Glomerular endothelial cell (primary cell): ENCODE results near the gene XIAP. TPM values are rescaled to one million over a fixed set of nuclear protein-coding genes. Genes with fewer than 3 reads are reported as not detected.
"Not testable (repeated sequence)": the region's sequence is repeated elsewhere in the genome, so short reads cannot be mapped to it uniquely, and the experiment has no call there.

ENCODE experiments used
- DNase-seq: peaks from one replicate; pipeline ENCODE4 v3.0.0-alpha.2; 2011; ENCODE audit warnings: low read depth, low spot score; ENCODE audit errors: extremely low read depth
- total RNA-seq: library from RNA; depleted of rRNA; stranded (reverse); fragments of >200 nt; gene quantifications from 2 replicates; pipeline ENCODE4 v1.2.3, GENCODE V29; 2015

XIAP gene
- 31.3 and 45.7 TPM in 2 replicates for total RNA-seq

DNA sequence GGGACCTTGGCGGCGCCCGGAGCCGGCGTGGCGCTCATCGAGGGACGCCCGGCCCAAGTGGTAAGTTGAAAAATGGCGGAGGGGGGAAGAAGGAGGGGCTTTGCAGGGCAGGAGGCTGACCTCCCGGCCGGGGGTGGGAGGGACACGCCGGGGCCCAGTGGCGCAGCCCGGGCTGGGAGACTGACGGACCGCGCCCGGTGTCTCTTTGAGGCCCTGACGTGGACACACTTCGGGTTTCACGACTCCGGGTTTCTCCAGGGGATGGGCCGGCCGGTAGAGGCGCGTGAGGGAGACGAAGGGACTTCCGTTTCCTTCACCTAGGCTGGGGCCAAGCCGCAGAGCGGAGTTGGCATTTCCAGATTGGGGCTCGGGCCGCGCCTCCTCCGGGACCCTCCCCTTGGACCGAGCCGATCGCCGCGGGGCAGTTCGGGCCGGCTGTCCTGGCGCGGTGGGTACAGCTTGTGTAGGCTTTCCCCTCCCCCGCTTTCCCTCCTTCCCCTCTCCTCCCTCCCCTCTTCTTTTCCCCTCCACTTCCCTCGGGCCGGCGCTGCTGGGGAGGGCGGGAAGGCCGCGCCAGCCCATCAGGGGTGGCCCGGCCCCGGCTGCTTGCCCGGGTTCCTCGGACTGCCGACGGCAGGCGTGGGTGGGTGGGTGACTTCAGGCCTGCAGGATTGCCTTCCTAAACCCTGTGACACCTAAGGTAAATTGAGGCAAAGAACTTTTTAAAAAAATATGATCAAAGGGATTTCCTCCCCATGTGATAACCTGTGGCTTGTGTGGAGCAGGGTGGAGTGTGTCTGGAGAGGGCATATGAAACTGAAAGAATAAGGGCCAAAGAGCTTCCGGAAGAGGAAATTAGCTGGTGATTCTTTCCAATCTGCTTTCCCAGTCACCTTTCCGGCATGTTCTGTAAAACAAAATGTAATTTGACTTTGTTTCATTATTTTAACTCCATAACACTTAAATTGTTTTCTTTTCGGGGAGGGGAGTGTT is at the start of gene XIAP:
TSS of gene XIAP (plus strand) at position 208 of the 993 bp plus-strand sequence. CDS start 25,610 bp downstream, outside the sequence.
- DNase-seq = no peak

DNA sequence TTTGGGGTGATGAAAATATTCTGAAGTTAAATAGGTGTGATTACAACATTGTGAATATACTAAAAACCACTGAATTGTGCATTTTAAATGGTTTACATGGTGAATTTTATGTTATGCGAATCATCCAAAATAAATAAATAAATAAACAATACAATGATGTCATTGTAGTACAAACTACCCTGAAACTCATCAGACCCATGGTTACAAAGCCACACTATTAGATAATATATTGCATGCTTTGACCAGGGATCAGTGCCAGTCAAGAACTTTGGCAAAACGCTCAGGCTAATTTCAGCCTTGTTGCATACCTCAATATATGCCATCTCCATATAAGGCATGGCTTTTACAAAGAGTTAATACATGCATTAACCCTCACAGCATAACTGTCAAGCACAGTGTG is 45.5 kb upstream of the XIAP start:
- no peak for DNase-seq

GRCh38 chrX:123814934-123815394 is 44.9 kb upstream of the XIAP start:
- not testable (repeated sequence) for DNase-seq

- no peak for DNase-seq
Observed at GRCh38 chrX:123817288-123817894, 42.5 kb upstream of the XIAP start.

- DNase-seq = no peak
Observed at GRCh38 chrX:123818243-123818642, 41.6 kb upstream of the XIAP start.

GRCh38 chrX:123822965-123823364 is 36.9 kb upstream of the XIAP start:
- no peak for DNase-seq

DNA sequence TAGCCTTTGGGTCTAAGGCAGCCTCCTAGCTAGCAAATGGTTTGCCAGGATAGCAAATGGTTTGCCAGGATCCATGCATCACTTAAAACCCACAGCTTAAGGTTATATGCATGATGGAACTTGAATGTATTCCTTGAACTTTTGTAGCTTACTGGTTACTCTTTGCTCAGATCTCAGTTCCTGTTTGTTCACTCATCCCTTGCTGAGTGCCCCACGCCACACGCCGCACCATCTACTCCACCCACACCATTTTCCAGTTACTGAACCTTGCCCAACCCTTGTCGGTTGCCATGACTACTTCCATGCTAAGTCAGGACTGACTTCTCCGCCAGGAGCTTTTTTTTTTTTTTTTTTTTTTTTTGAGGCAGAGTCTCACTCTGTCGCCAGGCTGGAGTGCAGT is 29.5 kb upstream of the XIAP start:
- no peak for DNase-seq

DNA sequence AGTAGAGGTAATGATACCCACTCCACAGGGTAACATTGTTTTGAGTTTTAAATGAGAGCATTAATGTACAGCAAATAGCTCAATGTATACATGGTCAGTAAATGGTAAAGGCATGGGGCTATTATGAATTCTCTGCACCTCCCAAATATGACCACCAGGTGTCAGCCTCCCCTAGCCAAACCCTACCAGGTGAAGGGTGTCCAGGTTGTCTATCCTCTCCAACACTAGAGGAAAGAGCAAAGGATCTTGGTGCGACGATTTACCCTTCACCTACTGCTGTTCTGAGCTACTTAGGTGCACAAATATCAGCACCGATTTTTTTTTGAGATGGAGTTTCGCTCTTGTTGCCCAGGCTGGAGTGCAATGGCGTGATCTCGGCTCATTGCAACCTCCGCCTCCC is 26.5 kb upstream of the XIAP start:
- no peak for DNase-seq

GRCh38 chrX:123834116-123834515 is 25.7 kb upstream of the XIAP start:
- no peak for DNase-seq

DNA sequence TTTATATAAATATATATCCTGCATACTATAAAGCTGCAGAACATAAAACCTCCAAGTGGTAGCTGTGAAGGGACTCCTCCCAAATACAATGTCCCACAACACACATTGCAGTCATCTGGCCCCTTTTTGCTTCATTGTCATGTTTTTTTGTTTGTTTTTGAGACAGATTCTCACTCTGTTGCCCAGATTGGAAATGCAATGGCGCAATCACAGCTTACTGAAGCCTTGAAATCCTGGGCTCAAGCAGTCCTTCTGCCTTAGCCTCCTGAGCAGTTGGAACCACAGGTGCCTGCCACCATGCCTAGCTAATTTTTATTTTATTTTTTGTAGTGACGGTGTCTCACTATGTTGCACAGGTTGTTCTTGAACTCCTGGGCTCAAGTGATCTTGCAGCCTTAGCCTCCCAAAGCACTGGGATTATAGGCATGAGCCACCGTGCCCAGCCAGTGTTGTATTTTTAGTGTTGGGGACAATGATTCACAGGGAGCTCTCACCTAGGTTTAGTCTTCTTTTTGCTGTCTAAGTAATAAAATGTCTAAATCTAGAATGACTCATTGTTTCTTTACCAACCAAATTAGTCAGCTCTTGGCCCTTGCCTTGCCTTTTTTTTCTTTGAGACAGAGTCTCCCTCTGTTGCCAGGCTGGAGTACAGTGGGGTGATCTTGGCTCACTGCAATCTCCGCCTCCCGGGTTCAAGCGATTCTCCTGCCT is 24.0 kb upstream of the XIAP start:
- no peak for DNase-seq

DNA sequence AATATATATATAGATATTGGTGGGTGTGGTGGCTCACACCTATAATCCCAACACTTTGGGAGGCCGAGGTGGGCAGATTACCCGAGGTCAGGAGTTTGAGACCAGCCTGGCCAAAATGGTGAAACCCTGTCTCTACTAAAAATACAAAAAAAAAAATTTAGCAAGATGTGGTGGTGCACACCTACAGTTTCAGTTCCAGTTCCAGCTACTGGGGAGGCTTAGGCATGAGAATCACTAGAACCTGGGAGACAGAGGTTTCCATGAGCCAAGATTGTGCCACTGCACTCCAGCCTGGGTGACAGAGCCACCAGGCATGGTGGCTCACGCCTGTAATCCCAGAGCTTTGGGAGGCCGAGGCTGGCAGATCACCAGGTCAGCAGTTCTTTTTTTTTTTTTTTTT is 14.7 kb upstream of the XIAP start:
- not testable (repeated sequence) for DNase-seq

DNA sequence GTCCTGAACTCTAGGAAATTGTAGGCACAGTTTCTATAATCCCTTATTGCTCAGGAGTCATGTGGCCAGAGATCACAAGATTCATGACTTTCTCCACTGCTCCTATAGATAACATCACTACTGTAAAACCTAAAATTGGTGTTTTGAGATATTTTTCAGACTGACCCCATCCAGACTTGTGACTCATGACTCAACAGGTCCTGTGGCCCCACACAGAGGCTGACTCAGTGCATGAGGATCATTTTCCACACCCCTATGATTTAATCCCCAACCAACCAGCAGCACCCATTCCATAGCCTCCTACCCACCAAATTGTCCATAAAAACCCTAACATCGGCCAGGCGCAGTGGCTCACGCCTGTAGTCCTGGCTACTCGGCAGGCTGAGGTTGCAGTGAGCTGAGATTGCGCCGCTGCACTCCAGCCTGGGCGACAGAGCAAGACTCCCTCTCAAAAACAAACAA is 13.2 kb upstream of the XIAP start:
- no peak for DNase-seq

DNA sequence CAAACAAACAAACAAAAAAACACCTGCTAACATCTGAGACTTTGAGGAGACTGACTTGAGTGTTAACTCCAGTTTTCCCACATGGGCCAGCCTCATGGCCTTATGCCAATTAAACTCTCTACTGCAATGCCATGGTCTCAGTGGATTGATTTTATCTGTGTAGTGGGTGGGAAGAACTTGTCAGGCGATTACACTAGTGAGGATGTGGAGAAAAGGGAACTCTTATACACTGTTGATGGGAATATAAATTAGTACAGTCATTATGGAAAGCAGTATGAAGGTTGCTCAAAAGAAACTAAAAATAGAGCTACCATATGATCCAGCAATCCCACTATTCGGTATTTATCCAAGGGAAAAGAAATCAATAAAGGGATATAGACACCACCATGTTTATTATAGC is 12.8 kb upstream of the XIAP start:
- no peak for DNase-seq

GRCh38 chrX:123849096-123849495 is 10.8 kb upstream of the XIAP start:
- DNase-seq = no peak

DNA sequence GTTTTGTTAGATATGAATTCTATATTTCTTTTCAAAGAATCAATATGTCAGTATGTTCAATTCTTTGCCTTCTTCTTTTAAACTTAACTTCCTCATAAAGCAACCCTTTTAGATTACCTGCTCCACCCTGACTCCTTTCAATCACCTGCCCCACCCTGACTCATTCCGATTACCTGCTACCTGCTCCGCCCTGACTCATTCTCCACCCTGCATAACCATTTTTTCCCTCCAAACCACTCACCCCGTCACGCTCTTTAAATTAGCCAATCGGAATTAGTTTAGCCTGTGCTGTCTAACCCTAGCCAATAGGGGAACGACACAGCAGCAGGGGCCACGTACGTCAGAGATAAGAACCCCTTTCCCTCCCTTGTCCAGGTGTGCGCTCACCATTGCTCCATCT is 9.9 kb upstream of the XIAP start:
- not testable (repeated sequence) for DNase-seq

DNA sequence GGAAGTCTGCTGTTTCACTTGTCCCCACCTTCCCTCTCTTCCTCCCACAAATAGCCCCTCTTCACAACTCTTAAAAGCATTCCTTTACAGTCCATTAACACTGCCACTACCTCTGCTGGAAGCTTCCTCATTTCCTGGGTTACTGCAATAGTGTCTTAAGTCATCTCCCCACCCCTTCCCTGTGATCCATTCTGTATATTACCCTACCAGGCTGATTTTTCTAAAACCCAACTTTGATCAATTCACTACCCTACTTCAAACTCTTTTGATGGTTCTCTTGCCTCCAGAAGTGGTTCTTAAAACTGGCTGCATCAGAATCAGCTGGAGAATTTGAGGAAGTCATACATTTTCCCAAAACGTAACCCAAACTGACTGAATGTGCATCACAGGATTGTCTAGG is 8.8 kb upstream of the XIAP start:
- no peak for DNase-seq

DNA sequence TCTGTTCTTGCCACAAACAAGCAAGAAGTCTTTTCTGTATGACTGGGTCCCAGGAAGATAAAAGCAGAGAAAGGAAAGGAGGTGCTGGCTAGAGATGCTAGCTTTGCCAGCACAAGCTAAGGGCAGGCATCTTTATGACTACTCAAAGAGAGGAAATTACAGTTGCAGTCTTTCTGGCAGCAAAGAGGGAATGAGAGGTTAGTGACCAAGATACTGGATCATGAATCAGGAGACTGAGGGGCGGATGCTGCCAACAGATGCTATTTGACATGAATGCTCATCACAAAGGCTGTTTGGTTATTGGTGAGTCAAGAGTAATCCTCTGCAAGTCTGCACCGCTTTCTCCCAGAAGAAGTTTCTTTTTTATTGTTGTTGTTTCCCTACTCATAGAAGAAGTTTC is 5.5 kb upstream of the XIAP start:
- no peak for DNase-seq

DNA sequence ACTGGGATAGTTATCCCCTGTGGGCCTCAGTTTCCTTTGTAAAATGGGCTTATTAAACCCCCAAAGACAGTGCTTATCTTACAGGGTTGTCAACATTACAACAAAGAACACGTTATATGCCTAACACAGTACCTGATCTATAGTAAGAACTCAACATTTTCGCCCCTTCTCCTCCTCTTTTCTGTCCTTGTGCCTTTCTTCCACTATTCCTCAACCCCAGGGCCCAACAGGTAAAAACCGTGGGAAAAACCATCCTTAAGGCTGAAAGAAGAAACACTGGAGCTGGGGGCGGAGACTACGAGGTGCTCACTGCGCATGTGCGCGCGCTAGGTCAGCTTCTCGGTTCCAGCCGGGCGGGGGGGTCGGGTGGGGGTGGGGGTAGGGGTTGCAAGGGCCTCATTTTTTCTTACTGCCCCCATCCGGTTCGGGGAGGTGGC is 426 bp upstream of the XIAP start:
- no peak for DNase-seq

- DNase-seq = no peak
Observed at GRCh38 chrX:123860983-123861382, 1.1 kb downstream of the XIAP start.

DNA sequence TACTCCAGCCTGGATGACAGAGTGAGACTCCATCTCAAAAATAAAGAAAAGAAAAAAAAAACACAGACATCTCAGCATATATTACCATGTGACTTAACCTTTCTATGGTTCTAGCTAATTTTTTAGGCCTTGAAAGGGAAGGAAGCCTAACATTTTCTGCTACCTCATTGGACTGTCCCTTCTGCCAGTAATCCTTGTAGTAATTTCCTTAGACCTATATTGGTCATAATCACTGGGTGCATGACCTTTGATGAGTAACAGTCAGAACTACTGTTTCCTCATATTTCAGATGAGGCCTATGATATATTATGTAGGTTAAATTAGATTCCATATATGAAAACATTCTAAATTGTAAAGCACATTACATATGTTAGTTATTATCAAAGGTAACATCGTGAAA is 9.6 kb downstream of the XIAP start:
- no peak for DNase-seq

DNA sequence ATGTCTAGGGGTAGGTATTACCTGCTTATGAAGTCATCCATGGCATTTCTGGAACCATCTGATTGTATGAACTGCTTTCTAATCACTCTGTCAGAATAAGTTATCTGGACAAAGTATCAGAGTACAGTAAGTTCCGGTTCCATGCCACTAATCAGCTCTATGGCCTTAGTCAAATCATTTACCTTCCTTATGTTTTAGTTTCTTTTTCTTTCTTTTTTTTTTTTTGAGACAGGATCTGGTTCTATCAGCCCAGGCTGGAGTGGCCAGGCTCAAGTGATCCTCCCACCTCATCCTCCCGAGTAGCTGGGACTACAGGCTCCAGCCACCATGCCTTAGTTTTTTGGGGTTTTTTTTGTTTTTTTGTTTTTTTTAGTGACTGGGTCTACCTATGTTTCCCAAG is 11.5 kb downstream of the XIAP start:
- DNase-seq = no peak
